ENCODE measurements around the gene WDFY2. TPM values are rescaled to one million over a fixed set of nuclear protein-coding genes. Genes with fewer than 3 reads are reported as not detected.
"Not testable (repeated sequence)": the region's sequence is repeated elsewhere in the genome, so short reads cannot be mapped to it uniquely, and the experiment has no call there.

Gene WDFY2
- total RNA-seq, 1 donor = 19.0 TPM

DNA sequence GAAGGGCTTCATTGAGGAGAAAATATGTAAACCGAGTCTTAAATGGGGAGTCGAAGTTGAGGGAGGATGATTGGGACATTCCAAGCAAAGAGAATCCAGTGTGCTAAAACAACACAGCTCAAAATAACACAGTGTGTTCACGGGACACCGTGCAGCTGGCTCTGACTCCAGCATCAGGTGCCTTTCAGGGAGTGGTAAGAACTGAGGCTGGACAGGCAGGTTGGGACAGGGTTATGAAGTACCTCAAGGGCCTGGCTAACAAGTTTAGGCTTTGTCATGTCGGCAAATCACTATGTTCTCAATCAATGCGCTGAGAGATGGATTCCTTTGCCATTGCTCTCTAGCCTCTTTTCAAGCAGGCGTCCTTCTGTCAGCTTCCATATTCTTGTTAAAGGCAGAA, 27.5 kb upstream of the WDFY2 start:
- H3K27me3 ChIP-seq (ENCODE audit: insufficient read depth, low read length) = no peaks in the 10 kb centered on the region
- H3K4me1 ChIP-seq (ENCODE audit: insufficient read depth, low read length) = peaks cover 52% of the 10 kb centered on the region
- H3K9me3 ChIP-seq (ENCODE audit: low read depth, low read length) = no peaks in the 10 kb centered on the region
- H3K4me3 ChIP-seq (ENCODE audit: low read length) = no peak overlapping the region

DNA sequence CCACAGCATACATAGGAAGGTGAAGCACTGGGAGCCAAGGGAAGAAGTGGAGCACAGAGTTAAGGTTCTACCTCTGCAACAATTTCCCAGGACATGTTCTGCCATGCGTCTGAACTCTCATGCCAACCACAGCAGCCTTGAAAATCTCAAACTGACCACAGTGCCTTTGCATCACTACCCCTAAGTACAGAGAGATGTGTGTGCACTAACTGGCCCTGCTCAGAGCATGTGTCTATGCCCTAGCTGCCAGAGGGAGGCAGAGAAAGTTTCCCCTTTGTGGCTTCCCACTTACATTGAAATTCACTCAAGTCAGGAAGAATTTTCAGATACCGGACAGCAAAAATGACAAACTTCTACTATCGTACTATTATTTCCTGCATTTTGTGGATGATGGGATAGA, 26.8 kb upstream of the WDFY2 start:
- peaks cover 53% of the 10 kb centered on the region for H3K4me1 ChIP-seq (ENCODE audit: insufficient read depth, low read length)
- no peak overlapping the region for H3K4me3 ChIP-seq (ENCODE audit: low read length)
- no peaks in the 10 kb centered on the region for H3K9me3 ChIP-seq (ENCODE audit: low read depth, low read length)
- no peaks in the 10 kb centered on the region for H3K27me3 ChIP-seq (ENCODE audit: insufficient read depth, low read length)

DNA sequence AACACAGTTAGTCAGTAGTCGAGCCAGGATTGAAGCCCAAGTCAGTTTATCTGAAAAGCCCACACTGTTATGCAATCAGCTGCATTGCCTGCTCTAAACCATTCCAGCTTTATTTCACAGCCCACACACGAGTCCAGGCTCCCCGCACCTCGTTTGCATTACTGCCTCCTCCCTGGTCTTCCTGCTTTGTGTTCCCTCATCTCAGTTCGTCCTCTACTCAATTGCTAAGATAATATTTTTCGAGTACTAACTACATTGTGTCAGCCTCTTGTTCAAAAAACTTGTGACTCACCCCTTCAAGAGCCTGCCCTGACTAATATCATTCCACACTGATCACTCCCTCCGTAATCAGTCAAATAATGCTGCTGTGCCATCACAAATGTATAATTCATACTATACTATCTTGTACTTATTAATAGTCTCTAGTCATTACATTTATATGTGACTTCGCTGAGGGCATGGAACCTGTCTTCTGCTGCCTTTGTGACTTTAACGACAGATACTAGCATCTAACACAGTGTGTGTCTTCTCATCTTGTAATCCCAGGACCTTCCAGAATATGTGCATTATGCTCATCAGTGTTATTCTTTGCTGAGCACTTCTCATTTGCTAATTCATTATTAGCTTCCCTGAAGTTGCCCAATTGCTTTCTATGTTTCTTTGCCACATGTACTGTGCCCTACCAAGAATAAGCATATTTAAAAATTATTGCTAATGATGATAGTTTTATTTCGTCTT, 26.2 kb upstream of the WDFY2 start:
- Histone ChIP-seq H3K4me1 (ENCODE audit: insufficient read depth, low read length) (peaks cover 59% of the 10 kb centered on the region), H3K4me3 (ENCODE audit: low read length) (no peak overlapping the region), H3K9me3 (ENCODE audit: low read depth, low read length) (no peaks in the 10 kb centered on the region), H3K27me3 (ENCODE audit: insufficient read depth, low read length) (no peaks in the 10 kb centered on the region)

GRCh38 chr13:51559946-51560735, 24.1 kb upstream of the WDFY2 start:
- H3K4me1 ChIP-seq (ENCODE audit: insufficient read depth, low read length) = peaks cover 58% of the 10 kb centered on the region
- H3K27me3 ChIP-seq (ENCODE audit: insufficient read depth, low read length) = no peaks in the 10 kb centered on the region
- H3K9me3 ChIP-seq (ENCODE audit: low read depth, low read length) = no peaks in the 10 kb centered on the region
- H3K4me3 ChIP-seq (ENCODE audit: low read length) = no peak overlapping the region

- Histone ChIP-seq H3K4me3 (ENCODE audit: low read length) (no peak overlapping the region), H3K4me1 (ENCODE audit: insufficient read depth, low read length) (peaks cover 55% of the 10 kb centered on the region), H3K9me3 (ENCODE audit: low read depth, low read length) (no peaks in the 10 kb centered on the region), H3K27me3 (ENCODE audit: insufficient read depth, low read length) (no peaks in the 10 kb centered on the region)
Observed at GRCh38 chr13:51562011-51562671, 22.1 kb upstream of the WDFY2 start.

DNA sequence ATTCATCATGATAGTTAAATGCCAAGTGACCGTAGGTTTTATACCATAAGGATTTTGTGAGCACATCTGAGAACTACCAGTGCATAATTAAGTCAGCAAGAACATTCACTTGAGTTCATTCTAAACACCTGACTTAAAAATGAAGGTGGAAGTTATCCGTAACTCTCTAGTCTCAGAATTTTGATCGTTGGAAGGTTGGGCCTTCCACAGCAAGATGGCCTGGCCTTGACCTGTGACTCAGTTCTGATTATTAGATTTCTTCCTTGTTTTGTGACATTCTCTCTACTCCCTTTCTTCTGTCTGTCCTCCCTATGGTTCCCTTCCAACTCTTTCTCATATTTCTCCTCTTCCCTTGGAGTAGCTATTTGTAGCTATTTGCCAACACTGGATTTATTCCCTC, 20.0 kb upstream of the WDFY2 start:
- H3K9me3 ChIP-seq (ENCODE audit: low read depth, low read length) = no peaks in the 10 kb centered on the region
- no peaks in the 10 kb centered on the region for H3K27me3 ChIP-seq (ENCODE audit: insufficient read depth, low read length)
- peaks cover 43% of the 10 kb centered on the region for H3K4me1 ChIP-seq (ENCODE audit: insufficient read depth, low read length)
- no peak overlapping the region for H3K4me3 ChIP-seq (ENCODE audit: low read length)

- H3K27me3 ChIP-seq (ENCODE audit: insufficient read depth, low read length) = no peaks in the 10 kb centered on the region
- H3K4me3 ChIP-seq (ENCODE audit: low read length) = no peak overlapping the region
- H3K4me1 ChIP-seq (ENCODE audit: insufficient read depth, low read length) = peaks cover 40% of the 10 kb centered on the region
Observed at GRCh38 chr13:51564671-51565070, 19.6 kb upstream of the WDFY2 start.

GRCh38 chr13:51569001-51569400, 15.3 kb upstream of the WDFY2 start:
- H3K27me3 ChIP-seq (ENCODE audit: insufficient read depth, low read length); H3K4me3 ChIP-seq (ENCODE audit: low read length); H3K4me1 ChIP-seq (ENCODE audit: insufficient read depth, low read length); H3K9me3 ChIP-seq (ENCODE audit: low read depth, low read length): not testable (repeated sequence)

More at GRCh38 chr13:51564671-51565070, 19.6 kb upstream of the WDFY2 start:
- no peaks in the 10 kb centered on the region for H3K9me3 ChIP-seq (ENCODE audit: low read depth, low read length)

DNA sequence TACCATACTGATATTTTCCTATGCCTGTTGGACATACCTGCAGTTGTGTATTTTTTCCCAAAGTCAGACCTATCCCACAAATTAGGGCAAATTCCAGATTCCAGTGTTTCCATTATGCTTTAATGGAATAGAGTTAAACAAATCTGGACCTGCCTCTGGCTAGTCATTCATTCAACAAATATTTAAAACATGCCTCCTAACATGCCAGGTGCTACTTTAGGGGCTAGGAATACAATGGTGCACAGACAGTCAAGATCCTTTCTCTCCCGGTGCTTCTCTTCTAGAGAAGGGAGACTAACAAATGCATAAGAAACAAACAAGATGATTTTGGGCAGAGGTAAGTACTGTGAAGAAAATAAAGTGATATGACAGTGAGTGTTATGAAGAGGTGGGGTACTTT, 7.5 kb upstream of the WDFY2 start:
- H3K4me1 ChIP-seq (ENCODE audit: insufficient read depth, low read length) = peaks cover 4% of the 10 kb centered on the region
- H3K9me3 ChIP-seq (ENCODE audit: low read depth, low read length) = no peaks in the 10 kb centered on the region
- no peak overlapping the region for H3K4me3 ChIP-seq (ENCODE audit: low read length)
- no peaks in the 10 kb centered on the region for H3K27me3 ChIP-seq (ENCODE audit: insufficient read depth, low read length)

- Histone ChIP-seq H3K4me3 (ENCODE audit: low read length) (no peak overlapping the region), H3K4me1 (ENCODE audit: insufficient read depth, low read length) (peaks cover 4% of the 10 kb centered on the region), H3K9me3 (ENCODE audit: low read depth, low read length) (no peaks in the 10 kb centered on the region), H3K27me3 (ENCODE audit: insufficient read depth, low read length) (no peaks in the 10 kb centered on the region)
Observed at GRCh38 chr13:51577690-51578089, 6.6 kb upstream of the WDFY2 start.

- Histone ChIP-seq H3K4me3 (ENCODE audit: low read length) (no peak overlapping the region), H3K4me1 (ENCODE audit: insufficient read depth, low read length) (peaks cover 10% of the 10 kb centered on the region), H3K9me3 (ENCODE audit: low read depth, low read length) (no peaks in the 10 kb centered on the region), H3K27me3 (ENCODE audit: insufficient read depth, low read length) (no peaks in the 10 kb centered on the region)
Observed at GRCh38 chr13:51579676-51580075, 4.6 kb upstream of the WDFY2 start.

- no peaks in the 10 kb centered on the region for H3K27me3 ChIP-seq (ENCODE audit: insufficient read depth, low read length)
- H3K9me3 ChIP-seq (ENCODE audit: low read depth, low read length) = no peaks in the 10 kb centered on the region
- H3K4me3 ChIP-seq (ENCODE audit: low read length) = no peak overlapping the region
- H3K4me1 ChIP-seq (ENCODE audit: insufficient read depth, low read length) = peaks cover 14% of the 10 kb centered on the region
Observed at GRCh38 chr13:51581148-51581820, 3.0 kb upstream of the WDFY2 start.

DNA sequence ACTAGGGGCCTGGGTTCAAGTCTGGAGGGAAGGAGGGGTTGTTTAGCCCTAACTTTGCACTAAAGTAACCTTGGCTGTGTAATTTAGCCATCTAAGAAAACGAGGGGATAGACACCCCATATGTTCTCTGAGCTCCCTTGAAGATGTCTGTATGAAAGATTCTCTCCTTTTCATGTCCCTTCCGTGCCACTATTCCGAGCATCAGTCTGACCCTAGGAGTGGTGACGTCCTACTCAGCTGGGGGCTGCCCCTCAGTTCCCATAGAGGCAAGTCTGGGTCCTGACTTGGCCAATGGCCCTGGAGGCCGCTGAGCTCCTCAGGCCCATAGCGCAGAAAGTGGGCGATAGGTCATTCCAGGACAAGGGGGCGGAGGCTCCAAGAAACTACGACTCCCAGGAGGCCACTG, 790 bp upstream of the WDFY2 start:
- peak overlapping the region; percentile 92 for H3K4me3 ChIP-seq (ENCODE audit: low read length)
- H3K27me3 ChIP-seq (ENCODE audit: insufficient read depth, low read length) = no peaks in the 10 kb centered on the region
- H3K4me1 ChIP-seq (ENCODE audit: insufficient read depth, low read length) = peaks cover 20% of the 10 kb centered on the region
- no peaks in the 10 kb centered on the region for H3K9me3 ChIP-seq (ENCODE audit: low read depth, low read length)

GRCh38 chr13:51584731-51585672, 740 bp downstream of the WDFY2 start:
- H3K9me3 ChIP-seq (ENCODE audit: low read depth, low read length) = no peaks in the 10 kb centered on the region
- H3K4me3 ChIP-seq (ENCODE audit: low read length) = peak overlapping the region; percentile 92
- no peaks in the 10 kb centered on the region for H3K27me3 ChIP-seq (ENCODE audit: insufficient read depth, low read length)
- peaks cover 34% of the 10 kb centered on the region for H3K4me1 ChIP-seq (ENCODE audit: insufficient read depth, low read length)
